PC-9 (cell line): ENCODE data around the gene MYL6. TPM values are rescaled to one million over a fixed set of nuclear protein-coding genes. Genes with fewer than 3 reads are reported as not detected.

Experiments
- BruUV-seq: library from RNA; stranded (reverse); fragments of 400-500 nt; replicated peaks from 2 replicates; lab custom pipeline; 2021; lab: Mats Ljungman, UMichigan
- CTCF ChIA-PET: fragments of 300-600 bp; sonication (Branson Sonifier 250); formaldehyde crosslinking; loops from one replicate; lab custom pipeline; 2022; ENCODE audit warnings: antibody characterized with exemption; lab: Charles Lee
- POLR2A ChIA-PET: fragments of 300-600 bp; sonication (Branson Sonifier 250); formaldehyde crosslinking; loops from one replicate; lab custom pipeline; 2022; ENCODE audit warnings: antibody characterized with exemption; ENCODE audit not compliant: unreplicated experiment; lab: Charles Lee
- DNase-seq, 2 experiments: peaks; one replicate each; pipeline versions ENCODE4 v3.0.0 to v3.0.0-alpha.2; 2015 to 2022; ENCODE audit warnings: mixed read lengths in 1 of 2
- H2AFZ ChIP-seq: fragments of 200-600 bp; sonication (generic); 2 replicates; pipeline ENCODE4 v1.8.1; 2017; ENCODE audit warnings: antibody characterized with exemption
- H3F3A ChIP-seq: fragments of 200-600 bp; sonication (generic); 2 replicates; pipeline ENCODE4 v1.8.1; 2017; ENCODE audit warnings: antibody characterized with exemption, mild to moderate bottlenecking, low read depth; ENCODE audit not compliant: insufficient read depth
- H3K27ac ChIP-seq: fragments of 200-600 bp; sonication (generic); 2 replicates; pipeline ENCODE4 v1.6.1; 2016; ENCODE audit warnings: mixed run types
- H3K27me3 ChIP-seq: fragments of 200-600 bp; sonication (generic); 2 replicates; pipeline ENCODE4 v1.6.1; 2016; ENCODE audit warnings: low read depth, mixed run types; ENCODE audit not compliant: insufficient read depth
- H3K36me3 ChIP-seq: fragments of 200-600 bp; sonication (generic); 2 replicates; pipeline ENCODE4 v1.6.1; 2016; ENCODE audit warnings: low read depth, mixed run types
- H3K4me1 ChIP-seq: fragments of 200-600 bp; sonication (generic); replicated peaks from 2 replicates; pipeline ENCODE4 v1.6.1; 2016; ENCODE audit warnings: mixed run types; ENCODE audit not compliant: insufficient read depth
- H3K4me2 ChIP-seq: fragments of 200-600 bp; sonication (generic); 2 replicates; pipeline ENCODE4 v1.6.1; 2017; ENCODE audit warnings: mixed run types
- H3K4me3 ChIP-seq: fragments of 200-600 bp; sonication (generic); 2 replicates; pipeline ENCODE4 v1.6.1; 2016; ENCODE audit warnings: mixed run types
- H3K79me2 ChIP-seq: fragments of 200-600 bp; sonication (generic); 2 replicates; pipeline ENCODE4 v1.6.1; 2017; ENCODE audit warnings: low read depth, mixed run types
- H3K9me2 ChIP-seq: fragments of 200-600 bp; sonication (generic); 2 replicates; pipeline ENCODE4 v1.8.1; 2017; ENCODE audit warnings: mild to moderate bottlenecking; ENCODE audit not compliant: insufficient read depth
- H3K9me3 ChIP-seq: fragments of 200-600 bp; sonication (generic); 2 replicates; pipeline ENCODE4 v1.8.1; 2016; ENCODE audit warnings: low read depth; ENCODE audit not compliant: insufficient read depth
- H4K20me1 ChIP-seq: fragments of 200-600 bp; sonication (generic); 2 replicates; pipeline ENCODE4 v1.8.1; 2017; ENCODE audit not compliant: insufficient read depth
- CTCF ChIP-seq: fragments of 200-600 bp; sonication (generic); conservative IDR thresholded peaks from 2 replicates; pipeline ENCODE4 v1.6.1; 2017; ENCODE audit warnings: mixed run types, antibody characterized with exemption, mild to moderate bottlenecking, moderate library complexity
- EZH2 ChIP-seq: fragments of 200-600 bp; sonication (generic); IDR thresholded peaks from 2 replicates; pipeline ENCODE4 v1.8.0; 2017; ENCODE audit warnings: antibody characterized with exemption, low read depth
- intact Hi-C: fragments of 100-400 bp; cut with micrococcal nuclease; formaldehyde crosslinking; loops from one replicate; pipeline ENCODE4 v1.10.0; 2022; ENCODE audit not compliant: unreplicated experiment
- total RNA-seq: library from RNA; stranded (reverse); gene quantifications from 2 replicates; pipeline ENCODE4 v1.2.3, GENCODE V29; 2021

The MYL6 gene
- total RNA-seq, 1 experiment from 2014 or later, result 666 TPM

GRCh38 chr12:56198836-56199235, 40.7 kb downstream of the MYL6 start:
- no peak for DNase-seq
- TF ChIP-seq CTCF (no peak), EZH2 (no peak)
- Histone ChIP-seq H3K4me1 (no peaks in the 10 kb centered on the region), H3K9me3 (no peaks in the 10 kb centered on the region), H3K9me2 (no peaks in the 10 kb centered on the region), H3K36me3 (no peaks in the 10 kb centered on the region), H3K4me2 (no peak overlapping the region), H3K27me3 (no peaks in the 10 kb centered on the region), H3K27ac (no peak overlapping the region), H3F3A (peaks cover 32% of the 10 kb centered on the region; the same call in 1 of the 2 replicates), H4K20me1 (no peaks in the 10 kb centered on the region), H2AFZ (no peak overlapping the region), H3K4me3 (no peak overlapping the region), H3K79me2 (no peaks in the 10 kb centered on the region)
- CTCF ChIA-PET, result interaction anchor here (0.5 kb wide), 1 partner anchor 51 kb away, joined by 9 read pairs; no protein-coding TSS in a partner anchor
- no TSS peak for BruUV-seq
- intact Hi-C loops, result loop anchor here (10.0 kb wide), 1 partner anchor 436 kb away; the partner anchor contains the start of gene BAZ2A
- POLR2A ChIA-PET, result interaction anchor here (0.8 to 0.9 kb wide), 2 partner anchors 23 to 30 kb away, joined by 5 to 14 read pairs; no protein-coding TSS in a partner anchor

- H4K20me1 ChIP-seq, result peaks cover 5% of the 10 kb centered on the region; the same call in 1 of the 2 replicates
- no peak overlapping the region for H2AFZ ChIP-seq
- H3K27me3 ChIP-seq, result no peaks in the 10 kb centered on the region
- no peak overlapping the region for H3K4me3 ChIP-seq
- H3K9me3 ChIP-seq, result no peaks in the 10 kb centered on the region
- H3K9me2 ChIP-seq, result no peaks in the 10 kb centered on the region
- CTCF ChIA-PET, result no interaction called here
- no peaks in the 10 kb centered on the region for H3K79me2 ChIP-seq
- no peak for TF ChIP-seq CTCF
- TF ChIP-seq EZH2, result no peak
- H3F3A ChIP-seq, result peaks cover 21% of the 10 kb centered on the region; the same call in 1 of the 2 replicates
- H3K4me2 ChIP-seq, result no peak overlapping the region
- DNase-seq, result no peak
- H3K27ac ChIP-seq, result no peak overlapping the region
- POLR2A ChIA-PET, result interaction anchor here (1.3 kb wide), 1 partner anchor 19 kb away, joined by 4 read pairs; the partner anchor contains the start of gene RNF41
- intact Hi-C loops, result no loop called here
- no TSS peak for BruUV-seq
- peaks cover 3% of the 10 kb centered on the region; the same call in 1 of the 2 replicates for H3K36me3 ChIP-seq
- H3K4me1 ChIP-seq, result no peaks in the 10 kb centered on the region
Measured at GRCh38 chr12:56202366-56202765, 44.2 kb downstream of the MYL6 start.

- H3K4me3 ChIP-seq, result no peak overlapping the region
- H3K9me2 ChIP-seq, result no peaks in the 10 kb centered on the region
- POLR2A ChIA-PET, result interaction anchor here (1.3 kb wide), 1 partner anchor 19 kb away, joined by 4 read pairs; the partner anchor contains the start of gene RNF41
- peaks cover 18% of the 10 kb centered on the region; the same call in 1 of the 2 replicates for H3F3A ChIP-seq
- BruUV-seq, result no TSS peak
- no peaks in the 10 kb centered on the region for H3K4me1 ChIP-seq
- H3K27me3 ChIP-seq, result no peaks in the 10 kb centered on the region
- TF ChIP-seq EZH2 (no peak), CTCF (no peak)
- DNase-seq, result no peak
- intact Hi-C loops, result no loop called here
- peaks cover 5% of the 10 kb centered on the region; the same call in 1 of the 2 replicates for H4K20me1 ChIP-seq
- peaks cover 8% of the 10 kb centered on the region; the same call in 1 of the 2 replicates for H3K36me3 ChIP-seq
- H3K27ac ChIP-seq, result no peak overlapping the region
- no peaks in the 10 kb centered on the region for H3K9me3 ChIP-seq
- H3K79me2 ChIP-seq, result no peaks in the 10 kb centered on the region
- CTCF ChIA-PET, result no interaction called here
- no peak overlapping the region for H3K4me2 ChIP-seq
- no peak overlapping the region for H2AFZ ChIP-seq
Measured at GRCh38 chr12:56202838-56203237, 44.7 kb downstream of the MYL6 start.
